Bone marrow (tissue), 2 donors: ENCODE results near the gene CSTPP1.
"Not testable (repeated sequence)": the region's sequence is repeated elsewhere in the genome, so short reads cannot be mapped to it uniquely, and the experiment has no call there.

ENCODE experiments used
- DNase-seq, 2 donors: peaks; one replicate each; lab custom pipeline; 2025; lab: John Stamatoyannopoulos, UW

Gene CSTPP1

GRCh38 chr11:47050284-47050683 lies 113.7 kb downstream of the CSTPP1 start:
- DNase-seq, result no peak

- no peak for DNase-seq
Observed at GRCh38 chr11:47051217-47051616, 114.7 kb downstream of the CSTPP1 start.

- no peak for DNase-seq
Observed at GRCh38 chr11:47052165-47052564, 115.6 kb downstream of the CSTPP1 start.

- DNase-seq, result no peak
Observed at GRCh38 chr11:47052576-47052975, 116.0 kb downstream of the CSTPP1 start.

GRCh38 chr11:47055534-47055933 lies 119.0 kb downstream of the CSTPP1 start:
- DNase-seq, result no peak

- peak in 1 of 2 donors; percentile 86 for DNase-seq
Observed at GRCh38 chr11:47056261-47056915, 119.8 kb downstream of the CSTPP1 start.

- peak in 1 of 2 donors; percentile 15 for DNase-seq
Observed at GRCh38 chr11:47057365-47057764, 120.8 kb downstream of the CSTPP1 start.

GRCh38 chr11:47060807-47061206 lies 124.2 kb downstream of the CSTPP1 start:
- peak in 1 of 2 donors; percentile 80 for DNase-seq

- DNase-seq, result no peak
Observed at GRCh38 chr11:47061429-47062178, 125.0 kb downstream of the CSTPP1 start.

GRCh38 chr11:47062736-47063135 lies 126.2 kb downstream of the CSTPP1 start:
- no peak for DNase-seq

GRCh38 chr11:47067401-47067800 lies 130.8 kb downstream of the CSTPP1 start:
- DNase-seq, result no peak

GRCh38 chr11:47070769-47071168 lies 134.2 kb downstream of the CSTPP1 start:
- DNase-seq, result no peak

- DNase-seq, result no peak
Observed at GRCh38 chr11:47071341-47071740, 134.8 kb downstream of the CSTPP1 start.

GRCh38 chr11:47071791-47072261 lies 135.3 kb downstream of the CSTPP1 start:
- DNase-seq, result no peak

GRCh38 chr11:47078751-47079521 lies 142.4 kb downstream of the CSTPP1 start:
- DNase-seq, result no peak

GRCh38 chr11:47080775-47081174 lies 144.2 kb downstream of the CSTPP1 start:
- not testable (repeated sequence) for DNase-seq

GRCh38 chr11:47083913-47084312 lies 147.4 kb downstream of the CSTPP1 start:
- DNase-seq, result peak in 1 of 2 donors; percentile 70

GRCh38 chr11:47087801-47088200 lies 151.2 kb downstream of the CSTPP1 start:
- DNase-seq, result peak in 1 of 2 donors; percentile 60

GRCh38 chr11:47093541-47093940 lies 157.0 kb downstream of the CSTPP1 start:
- DNase-seq, result no peak

GRCh38 chr11:47096871-47097270 lies 160.3 kb downstream of the CSTPP1 start:
- not testable (repeated sequence) for DNase-seq

GRCh38 chr11:47098223-47098622 lies 161.7 kb downstream of the CSTPP1 start:
- not testable (repeated sequence) for DNase-seq

GRCh38 chr11:47099214-47099917 lies 162.8 kb downstream of the CSTPP1 start:
- DNase-seq, result no peak
